Uterus (tissue), 2 donors: ENCODE measurements around the gene KIR2DL4.
"Not testable (repeated sequence)": the region's sequence is repeated elsewhere in the genome, so short reads cannot be mapped to it uniquely, and the experiment has no call there.

Experiments used
- POLR2A ChIP-seq, 2 donors: fragments of 450-650 bp; IDR thresholded peaks; one replicate each; pipeline ENCODE4 v1.6.1; 2016; ENCODE audit warnings: antibody characterized with exemption in 2 of 2, mild to moderate bottlenecking in 1 of 2, moderate library complexity in 1 of 2
- TF ChIP-seq, protein P1 (sequence below), 4 experiments: fragments of 200-600 bp in 2 of 4; fragments of 450-650 bp in 2 of 4; sonication (generic) in 2 of 4; IDR thresholded peaks; one replicate each; pipeline ENCODE4 v1.5.1; 2016 to 2019; ENCODE audit warnings: antibody characterized with exemption in 4 of 4, mild to moderate bottlenecking in 2 of 4, moderate library complexity in 1 of 4

DNA sequence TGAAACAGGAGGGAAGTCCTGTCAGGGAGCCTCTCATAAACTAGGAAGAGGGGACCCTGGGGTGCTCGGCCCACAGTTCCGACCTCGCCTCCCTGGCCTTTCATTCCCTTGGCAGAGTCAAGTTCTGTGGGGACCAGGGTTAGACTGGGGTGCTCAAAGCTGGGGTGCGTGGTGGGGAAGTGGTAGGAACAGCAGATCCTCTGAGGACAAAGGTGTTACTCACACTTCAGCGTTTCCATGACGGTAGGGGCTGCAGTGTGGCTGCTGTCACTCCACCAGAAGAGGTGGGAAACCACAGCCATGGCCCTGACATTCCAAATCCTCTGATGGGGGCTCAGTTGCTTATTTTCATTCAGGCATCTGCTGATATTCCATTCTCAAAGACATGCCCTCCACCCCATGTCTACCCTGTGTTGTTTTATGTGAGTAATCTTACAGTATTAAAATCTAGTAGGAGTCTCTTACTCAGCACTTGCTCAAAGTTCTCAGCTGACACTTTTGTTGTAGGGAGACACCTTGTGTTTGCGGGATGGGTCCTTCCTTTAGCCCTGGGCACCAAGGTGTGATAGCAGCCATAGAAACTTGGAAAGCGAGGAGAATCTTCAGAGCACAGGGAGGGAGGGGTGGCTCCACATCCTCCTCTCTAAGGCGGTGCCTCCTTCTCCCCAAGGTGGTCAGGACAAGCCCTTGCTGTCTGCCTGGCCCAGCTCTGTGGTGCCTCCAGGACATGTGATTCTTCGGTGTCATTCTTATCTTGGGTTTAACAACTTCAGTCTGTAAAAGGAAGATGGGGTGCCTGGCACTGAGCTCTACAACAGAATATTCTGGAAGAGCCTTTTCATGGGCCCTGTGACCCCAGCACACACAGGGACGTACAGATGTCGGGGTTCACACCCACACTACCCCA, 47.0 kb upstream of the KIR2DL4 start:
- TF ChIP-seq, protein P1, sequence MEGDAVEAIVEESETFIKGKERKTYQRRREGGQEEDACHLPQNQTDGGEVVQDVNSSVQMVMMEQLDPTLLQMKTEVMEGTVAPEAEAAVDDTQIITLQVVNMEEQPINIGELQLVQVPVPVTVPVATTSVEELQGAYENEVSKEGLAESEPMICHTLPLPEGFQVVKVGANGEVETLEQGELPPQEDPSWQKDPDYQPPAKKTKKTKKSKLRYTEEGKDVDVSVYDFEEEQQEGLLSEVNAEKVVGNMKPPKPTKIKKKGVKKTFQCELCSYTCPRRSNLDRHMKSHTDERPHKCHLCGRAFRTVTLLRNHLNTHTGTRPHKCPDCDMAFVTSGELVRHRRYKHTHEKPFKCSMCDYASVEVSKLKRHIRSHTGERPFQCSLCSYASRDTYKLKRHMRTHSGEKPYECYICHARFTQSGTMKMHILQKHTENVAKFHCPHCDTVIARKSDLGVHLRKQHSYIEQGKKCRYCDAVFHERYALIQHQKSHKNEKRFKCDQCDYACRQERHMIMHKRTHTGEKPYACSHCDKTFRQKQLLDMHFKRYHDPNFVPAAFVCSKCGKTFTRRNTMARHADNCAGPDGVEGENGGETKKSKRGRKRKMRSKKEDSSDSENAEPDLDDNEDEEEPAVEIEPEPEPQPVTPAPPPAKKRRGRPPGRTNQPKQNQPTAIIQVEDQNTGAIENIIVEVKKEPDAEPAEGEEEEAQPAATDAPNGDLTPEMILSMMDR (IDR thresholded peaks at IDR 0.05) = not testable (repeated sequence)
- not testable (repeated sequence) for TF ChIP-seq POLR2A (IDR thresholded peaks at IDR 0.05)
